HepG2 (cell line): ENCODE data around the gene DDOST.

ENCODE experiments used
- CTCF ChIP-seq: sonication (generic); formaldehyde crosslinking; IDR thresholded peaks from 2 replicates; pipeline ENCODE4 v1.5.0; 2020; ENCODE audit warnings: mild to moderate bottlenecking, missing genetic modification reagents, moderate library complexity
- MAFK ChIP-seq, 2 experiments: IDR thresholded peaks in 1 of 2; conservative IDR thresholded peaks in 1 of 2; 2 replicates each; pipeline ENCODE4 v1.6.1; 2011; ENCODE audit warnings: improper control_type of control experiment in 2 of 2, low read length in 2 of 2
- MATR3 ChIP-seq: sonication (generic); formaldehyde crosslinking; IDR thresholded peaks from 2 replicates; pipeline ENCODE4 v1.4.0; 2020; ENCODE audit warnings: missing genetic modification reagents
- RNF2 ChIP-seq: fragments of 450-650 bp; conservative IDR thresholded peaks from 2 replicates; pipeline ENCODE4 v1.6.1; 2016; ENCODE audit warnings: low read depth
- ZNF281 ChIP-seq: sonication (generic); formaldehyde crosslinking; IDR thresholded peaks from 2 replicates; pipeline ENCODE4 v1.4.0; 2020; ENCODE audit warnings: missing genetic modification reagents, borderline replicate concordance
- ZZZ3 ChIP-seq: sonication (generic); formaldehyde crosslinking; IDR thresholded peaks from 2 replicates; pipeline ENCODE4 v1.4.0; 2020; ENCODE audit warnings: missing genetic modification reagents, mild to moderate bottlenecking, borderline replicate concordance
- TF ChIP-seq, protein P1 (sequence below): sonication (generic); formaldehyde crosslinking; IDR thresholded peaks from 2 replicates; pipeline ENCODE4 v1.4.0; 2020; ENCODE audit warnings: missing genetic modification reagents
- TF ChIP-seq, protein P2 (sequence below), 2 experiments: IDR thresholded peaks; 2 replicates each; pipeline ENCODE4 v1.6.1; 2011 to 2012; ENCODE audit warnings: low read length in 2 of 2, borderline replicate concordance in 1 of 2, low read depth in 1 of 2, mild to moderate bottlenecking in 1 of 2, moderate library complexity in 1 of 2

DNA sequence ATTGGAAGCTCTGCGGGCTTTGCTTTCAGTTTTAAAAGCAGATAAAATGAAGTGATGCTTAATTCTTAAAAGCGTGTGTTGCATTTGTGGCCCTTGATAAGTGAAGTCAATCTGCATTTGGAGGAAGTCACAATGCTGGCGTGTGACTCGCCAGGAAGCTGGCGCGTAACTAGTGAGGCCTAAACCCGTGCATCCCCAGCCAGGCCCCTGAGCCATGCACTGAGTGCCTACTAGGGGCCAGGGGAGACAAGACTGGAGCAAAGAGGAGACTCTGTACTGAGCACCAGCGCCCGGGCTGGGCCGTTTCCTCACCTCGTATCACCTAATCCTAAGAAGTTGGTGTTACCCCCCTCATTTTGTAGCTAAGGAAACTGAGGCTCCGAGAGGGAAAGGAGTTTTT lies 4.6 kb upstream of the DDOST start:
- TF ChIP-seq ZNF281 (CRISPR knock-in tag) (no peak), MAFK (conservative IDR thresholded peaks at IDR 0.05 in 1 of 2, IDR thresholded peaks at IDR 0.05 in 1 of 2; ENCODE audit: low read length in 2 of 2) (no peak), ZZZ3 (CRISPR knock-in tag) (no peak), CTCF (no peak), MATR3 (CRISPR knock-in tag) (no peak), RNF2 (no peak)
- TF ChIP-seq, protein P1, sequence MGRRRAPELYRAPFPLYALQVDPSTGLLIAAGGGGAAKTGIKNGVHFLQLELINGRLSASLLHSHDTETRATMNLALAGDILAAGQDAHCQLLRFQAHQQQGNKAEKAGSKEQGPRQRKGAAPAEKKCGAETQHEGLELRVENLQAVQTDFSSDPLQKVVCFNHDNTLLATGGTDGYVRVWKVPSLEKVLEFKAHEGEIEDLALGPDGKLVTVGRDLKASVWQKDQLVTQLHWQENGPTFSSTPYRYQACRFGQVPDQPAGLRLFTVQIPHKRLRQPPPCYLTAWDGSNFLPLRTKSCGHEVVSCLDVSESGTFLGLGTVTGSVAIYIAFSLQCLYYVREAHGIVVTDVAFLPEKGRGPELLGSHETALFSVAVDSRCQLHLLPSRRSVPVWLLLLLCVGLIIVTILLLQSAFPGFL: no peak
- TF ChIP-seq, protein P2, sequence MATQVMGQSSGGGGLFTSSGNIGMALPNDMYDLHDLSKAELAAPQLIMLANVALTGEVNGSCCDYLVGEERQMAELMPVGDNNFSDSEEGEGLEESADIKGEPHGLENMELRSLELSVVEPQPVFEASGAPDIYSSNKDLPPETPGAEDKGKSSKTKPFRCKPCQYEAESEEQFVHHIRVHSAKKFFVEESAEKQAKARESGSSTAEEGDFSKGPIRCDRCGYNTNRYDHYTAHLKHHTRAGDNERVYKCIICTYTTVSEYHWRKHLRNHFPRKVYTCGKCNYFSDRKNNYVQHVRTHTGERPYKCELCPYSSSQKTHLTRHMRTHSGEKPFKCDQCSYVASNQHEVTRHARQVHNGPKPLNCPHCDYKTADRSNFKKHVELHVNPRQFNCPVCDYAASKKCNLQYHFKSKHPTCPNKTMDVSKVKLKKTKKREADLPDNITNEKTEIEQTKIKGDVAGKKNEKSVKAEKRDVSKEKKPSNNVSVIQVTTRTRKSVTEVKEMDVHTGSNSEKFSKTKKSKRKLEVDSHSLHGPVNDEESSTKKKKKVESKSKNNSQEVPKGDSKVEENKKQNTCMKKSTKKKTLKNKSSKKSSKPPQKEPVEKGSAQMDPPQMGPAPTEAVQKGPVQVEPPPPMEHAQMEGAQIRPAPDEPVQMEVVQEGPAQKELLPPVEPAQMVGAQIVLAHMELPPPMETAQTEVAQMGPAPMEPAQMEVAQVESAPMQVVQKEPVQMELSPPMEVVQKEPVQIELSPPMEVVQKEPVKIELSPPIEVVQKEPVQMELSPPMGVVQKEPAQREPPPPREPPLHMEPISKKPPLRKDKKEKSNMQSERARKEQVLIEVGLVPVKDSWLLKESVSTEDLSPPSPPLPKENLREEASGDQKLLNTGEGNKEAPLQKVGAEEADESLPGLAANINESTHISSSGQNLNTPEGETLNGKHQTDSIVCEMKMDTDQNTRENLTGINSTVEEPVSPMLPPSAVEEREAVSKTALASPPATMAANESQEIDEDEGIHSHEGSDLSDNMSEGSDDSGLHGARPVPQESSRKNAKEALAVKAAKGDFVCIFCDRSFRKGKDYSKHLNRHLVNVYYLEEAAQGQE (IDR thresholded peaks at IDR 0.05; ENCODE audit: borderline replicate concordance in 1 of 2, low read depth in 1 of 2, low read length in 2 of 2): no peak
